ENCODE data around the gene CCNA1. TPM values are rescaled to one million over a fixed set of nuclear protein-coding genes. Genes with fewer than 3 reads are reported as not detected.

Gene CCNA1
- polyA plus RNA-seq, 10 donors, result 0.46 to 1.6 (median 0.69) TPM

GRCh38 chr13:36453516-36453915, 21.2 kb downstream of the CCNA1 start:
- peak; percentile 17 to 57 (median 30) for DNase-seq

GRCh38 chr13:36454121-36454520, 21.8 kb downstream of the CCNA1 start:
- DNase-seq, result no peak

- DNase-seq, result no peak
Measured at GRCh38 chr13:36454987-36455386, 22.7 kb downstream of the CCNA1 start.

GRCh38 chr13:36456577-36456976, 24.3 kb downstream of the CCNA1 start:
- no peak for DNase-seq

DNA sequence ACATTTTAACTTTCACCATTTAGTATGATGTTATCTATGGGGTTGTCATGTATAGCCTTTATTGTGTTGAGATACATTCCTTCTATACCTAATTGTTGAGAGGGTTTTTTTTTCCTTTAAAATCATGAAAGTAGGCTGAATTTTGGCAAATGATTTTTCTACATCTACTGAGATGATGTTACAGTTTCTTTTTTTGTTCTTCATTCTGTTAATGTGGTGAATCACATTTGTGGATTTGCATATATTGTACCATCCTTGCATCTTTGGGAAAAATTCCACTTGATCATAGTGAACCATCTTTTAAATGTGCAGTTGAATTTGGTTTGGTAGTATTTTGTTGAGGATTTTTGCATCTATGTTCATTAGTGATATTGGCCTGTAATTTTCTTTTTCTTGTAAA, 29.2 kb downstream of the CCNA1 start:
- no peak for DNase-seq

GRCh38 chr13:36475468-36475867, 43.2 kb downstream of the CCNA1 start:
- DNase-seq, result no peak

DNA sequence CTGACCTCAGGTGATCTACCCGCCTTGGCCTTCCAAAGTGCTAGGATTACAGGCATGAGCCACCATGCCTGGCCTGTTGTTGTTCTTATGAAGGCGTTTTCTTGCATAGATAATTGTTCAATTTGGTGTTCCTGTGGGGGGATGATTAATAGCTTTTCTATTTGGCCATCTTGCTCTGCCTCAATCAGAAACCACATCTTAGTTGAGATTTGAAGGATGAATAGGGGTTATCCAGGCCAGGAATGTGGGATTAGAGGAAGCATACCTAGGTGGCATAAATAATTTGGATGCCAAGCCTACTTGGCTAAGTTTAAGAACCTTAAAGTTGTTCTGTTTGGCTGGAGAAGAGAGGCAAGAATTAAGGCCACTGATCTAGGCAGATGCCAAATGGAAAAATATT, 44.4 kb downstream of the CCNA1 start:
- no peak for DNase-seq

- no peak for DNase-seq
Measured at GRCh38 chr13:36480726-36481427, 48.6 kb downstream of the CCNA1 start.

- DNase-seq, result no peak
Measured at GRCh38 chr13:36490055-36490454, 57.8 kb downstream of the CCNA1 start.

Other genes starting within 250 kb of the CCNA1 start
- gene SOHLH2, start 217.9 kb upstream of the CCNA1 start, polyA plus RNA-seq (ENCODE audit: insufficient read length in 10 of 10), result 1 to 10 TPM; 1.1 to 5.8 (median 2.7) TPM
- 1 to 10 TPM; 2.1 to 4.5 (median 3.2) TPM for gene CCDC169, start 134.7 kb upstream of the CCNA1 start, polyA plus RNA-seq (ENCODE audit: insufficient read length in 10 of 10)
- 10 to 100 TPM; 58.7 to 97.6 (median 73.5) TPM for gene SPART, start 86.1 kb upstream of the CCNA1 start, polyA plus RNA-seq (ENCODE audit: insufficient read length in 10 of 10)
- gene SERTM1, start 241.5 kb downstream of the CCNA1 start, polyA plus RNA-seq (ENCODE audit: insufficient read length in 10 of 10), result 1 to 10 TPM in 3 of 10 donors, under 1 TPM in 7; 0.08 to 1.5 (median 0.61) TPM